HFFc6 (cell line): ENCODE data around the gene DDR2. TPM values are rescaled to one million over a fixed set of nuclear protein-coding genes. Genes with fewer than 3 reads are reported as not detected.

Source experiments
- DNase-seq: peaks from one replicate; pipeline ENCODE4 v3.0.0-alpha.2; 2018
- H3K27ac Mint-ChIP-seq: 2 replicates; pipeline ENCODE4 v1.8.0; 2020; ENCODE audit warnings: mild to moderate bottlenecking, mixed read lengths
- H3K27me3 Mint-ChIP-seq: 2 replicates; pipeline ENCODE4 v1.8.0; 2021; ENCODE audit warnings: mild to moderate bottlenecking, moderate library complexity, mixed read lengths; ENCODE audit not compliant: insufficient read depth
- H3K36me3 Mint-ChIP-seq: 2 replicates; pipeline ENCODE4 v1.8.0; 2021; ENCODE audit warnings: low read depth, mixed read lengths
- H3K4me1 Mint-ChIP-seq: 2 replicates; pipeline ENCODE4 v1.8.0; 2020; ENCODE audit warnings: low read depth, mixed read lengths
- H3K4me3 Mint-ChIP-seq: 2 replicates; pipeline ENCODE4 v1.8.0; 2020; ENCODE audit warnings: mild to moderate bottlenecking, moderate library complexity, mixed read lengths
- H3K9me3 Mint-ChIP-seq: 2 replicates; pipeline ENCODE4 v1.8.0; 2020; ENCODE audit warnings: mild to moderate bottlenecking, mixed read lengths
- CTCF ChIP-seq: fragments of 200-600 bp; sonication (generic); IDR thresholded peaks from 2 replicates; pipeline ENCODE4 v1.5.0; 2021; ENCODE audit warnings: antibody characterized with exemption, mild to moderate bottlenecking
- total RNA-seq, 6 experiments: library from RNA; stranded (reverse); fragmentation: NEBNext Ultra II Directional; extraction: Animal tissue kit (Norgen Biotek cat#: 25700); gene quantifications; 2 replicates in 1 of 6; 3 replicates in 5 of 6; pipeline ENCODE4 v1.2.3, GENCODE V29; 2021

Gene DDR2
- total RNA-seq, 6 experiments from 2014 or later = 154 to 218 (median 187) TPM

- peak; percentile 30 for DNase-seq
- peaks cover 40% of the 10 kb centered on the region for H3K36me3 Mint-ChIP-seq
Measured at GRCh38 chr1:162663086-162663485, 30.8 kb downstream of the DDR2 start.

GRCh38 chr1:162663589-162664106, 31.4 kb downstream of the DDR2 start:
- DNase-seq = peak; percentile 72

More at GRCh38 chr1:162663086-162663485, 30.8 kb downstream of the DDR2 start:
- peaks cover 2% of the 10 kb centered on the region; the same call in 1 of the 2 replicates for H3K27me3 Mint-ChIP-seq
- H3K4me1 Mint-ChIP-seq = peaks cover 36% of the 10 kb centered on the region
- no peaks in the 10 kb centered on the region for H3K9me3 Mint-ChIP-seq
- TF ChIP-seq CTCF = no peak
- no peak overlapping the region for H3K4me3 Mint-ChIP-seq
- H3K27ac Mint-ChIP-seq = no peak overlapping the region

GRCh38 chr1:162666006-162666645, 33.9 kb downstream of the DDR2 start:
- H3K4me3 Mint-ChIP-seq = peak overlapping the region; percentile 67

More at GRCh38 chr1:162663589-162664106, 31.4 kb downstream of the DDR2 start:
- Mint-ChIP-seq H3K4me3 (no peak overlapping the region), H3K27ac (no peak overlapping the region), H3K36me3 (peaks cover 40% of the 10 kb centered on the region), H3K4me1 (peaks cover 42% of the 10 kb centered on the region), H3K27me3 (peaks cover 2% of the 10 kb centered on the region; the same call in 1 of the 2 replicates), H3K9me3 (no peaks in the 10 kb centered on the region)
- TF ChIP-seq CTCF = no peak

GRCh38 chr1:162667381-162668080, 35.3 kb downstream of the DDR2 start:
- Mint-ChIP-seq H3K9me3 (no peaks in the 10 kb centered on the region), H3K4me1 (peaks cover 73% of the 10 kb centered on the region), H3K27ac (peak overlapping the region; percentile 63), H3K27me3 (peaks cover 2% of the 10 kb centered on the region), H3K4me3 (peak overlapping the region; percentile 2), H3K36me3 (peaks cover 33% of the 10 kb centered on the region)
- DNase-seq = no peak
- TF ChIP-seq CTCF = no peak

More at GRCh38 chr1:162666006-162666645, 33.9 kb downstream of the DDR2 start:
- Mint-ChIP-seq H3K27me3 (peaks cover 2% of the 10 kb centered on the region), H3K36me3 (peaks cover 32% of the 10 kb centered on the region), H3K4me1 (peaks cover 59% of the 10 kb centered on the region), H3K27ac (peak overlapping the region; percentile 82), H3K9me3 (no peaks in the 10 kb centered on the region)
- TF ChIP-seq CTCF = no peak
- DNase-seq = peak; percentile 57

- H3K27ac Mint-ChIP-seq = peak overlapping the region; percentile 89
- H3K9me3 Mint-ChIP-seq = no peaks in the 10 kb centered on the region
- H3K4me3 Mint-ChIP-seq = peak overlapping the region; percentile 33
- H3K27me3 Mint-ChIP-seq = peaks cover 6% of the 10 kb centered on the region
- no peak for TF ChIP-seq CTCF
- peak; percentile 90 for DNase-seq
- H3K4me1 Mint-ChIP-seq = peaks cover 92% of the 10 kb centered on the region
- peaks cover 50% of the 10 kb centered on the region for H3K36me3 Mint-ChIP-seq
Measured at GRCh38 chr1:162670928-162671663, 38.8 kb downstream of the DDR2 start.
